GM19025 (cell line): ENCODE results near the gene IL1B.

Experiments used
- ATAC-seq: cut with Tn5 transposase; IDR thresholded peaks from one replicate; pipeline ENCODE4 v1.9.1; 2021; ENCODE audit warnings: mild to moderate bottlenecking, low read depth, moderate library complexity; ENCODE audit not compliant: unreplicated experiment

Gene IL1B

DNA sequence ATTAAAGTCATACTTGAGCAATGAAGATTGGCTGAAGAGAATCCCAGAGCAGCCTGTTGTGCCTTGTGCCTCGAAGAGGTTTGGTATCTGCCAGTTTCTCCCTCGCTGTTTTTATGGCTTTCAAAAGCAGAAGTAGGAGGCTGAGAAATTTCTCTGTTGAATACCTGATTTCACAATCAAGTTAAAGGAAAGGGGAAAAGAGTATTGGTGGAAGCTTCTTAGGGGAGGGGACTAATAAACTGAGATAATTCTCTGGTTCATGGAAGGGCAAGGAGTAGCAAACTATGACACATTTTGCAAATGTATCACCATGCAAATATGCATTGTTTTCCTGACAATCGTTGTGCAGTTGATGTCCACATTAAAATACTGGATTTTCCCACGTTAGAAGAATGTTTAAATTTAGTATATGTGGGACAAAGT is at the start of gene IL1B:
Gene IL1B (minus strand): TSS at position 85 of the 423 bp plus-strand sequence. CDS start 550 bp downstream, outside the sequence.
- ATAC-seq: no peak

DNA sequence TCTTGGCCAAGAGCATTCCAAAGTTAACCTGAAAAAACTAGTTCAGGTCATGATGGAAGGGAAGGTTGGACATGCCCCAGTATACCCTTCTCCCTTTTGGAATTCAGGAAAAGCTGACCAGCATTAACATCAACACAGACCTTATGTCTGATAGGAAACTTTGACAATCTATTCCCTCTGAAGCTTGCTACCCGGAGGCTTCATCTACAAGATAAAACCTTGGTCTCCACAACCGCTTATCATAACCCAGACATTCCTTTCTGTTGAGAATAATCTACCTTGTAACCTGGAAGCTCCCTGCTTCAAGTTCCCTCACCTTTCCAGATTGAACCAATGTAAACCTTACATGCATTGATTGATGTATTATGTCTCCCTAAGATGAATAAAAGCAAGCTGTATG is 49.7 kb upstream of the IL1B start:
- no peak for ATAC-seq

DNA sequence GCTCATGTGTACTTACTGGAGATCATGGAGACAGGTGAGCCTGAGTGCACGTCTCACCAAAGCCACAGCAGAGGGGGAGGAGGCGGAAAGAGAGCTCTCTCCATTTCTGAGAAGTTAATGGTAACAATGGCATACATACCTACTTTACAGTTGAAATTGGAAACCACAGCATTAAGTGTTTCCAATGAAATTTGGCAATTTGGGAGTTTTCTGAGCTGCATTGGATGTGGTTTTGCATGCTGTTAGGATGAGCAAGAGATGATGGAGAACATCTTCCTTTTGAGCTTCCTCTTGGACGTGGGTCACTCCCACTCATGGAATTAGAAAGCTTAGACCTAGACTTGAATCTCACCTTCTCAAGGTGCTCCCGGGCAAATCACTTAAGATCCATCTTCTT is 48.9 kb upstream of the IL1B start:
- no peak for ATAC-seq

DNA sequence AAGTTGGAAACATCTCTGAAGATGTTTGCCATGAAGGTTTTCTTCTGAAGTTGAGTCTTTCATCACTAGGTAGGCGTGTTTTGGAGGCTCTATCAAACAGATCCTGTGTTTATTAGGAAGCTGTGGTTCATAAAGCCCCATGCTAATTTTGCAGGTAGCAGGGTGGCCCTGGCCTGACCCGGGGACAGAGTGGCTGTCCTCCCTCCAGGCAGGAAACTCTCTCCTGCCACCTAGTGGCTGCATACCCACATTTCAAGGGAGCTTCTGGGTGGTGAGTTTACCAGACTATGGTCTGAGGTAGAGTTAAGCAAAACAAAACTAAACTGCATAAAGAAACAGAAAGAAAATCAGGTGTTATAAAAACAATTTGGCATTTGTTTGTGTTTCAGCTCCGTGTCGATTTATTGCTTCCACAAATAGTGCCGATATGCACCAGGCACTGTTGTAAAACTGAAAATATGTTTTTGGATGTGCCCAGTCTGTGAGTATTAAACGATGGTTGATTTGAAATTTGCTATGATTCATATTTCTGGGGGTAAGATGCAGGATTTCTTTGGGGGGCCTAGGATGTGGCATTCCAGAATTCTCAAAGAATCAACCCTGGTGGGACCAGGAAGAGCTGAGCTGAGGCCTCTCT is 48.4 kb upstream of the IL1B start:
- peak; percentile 37 for ATAC-seq

DNA sequence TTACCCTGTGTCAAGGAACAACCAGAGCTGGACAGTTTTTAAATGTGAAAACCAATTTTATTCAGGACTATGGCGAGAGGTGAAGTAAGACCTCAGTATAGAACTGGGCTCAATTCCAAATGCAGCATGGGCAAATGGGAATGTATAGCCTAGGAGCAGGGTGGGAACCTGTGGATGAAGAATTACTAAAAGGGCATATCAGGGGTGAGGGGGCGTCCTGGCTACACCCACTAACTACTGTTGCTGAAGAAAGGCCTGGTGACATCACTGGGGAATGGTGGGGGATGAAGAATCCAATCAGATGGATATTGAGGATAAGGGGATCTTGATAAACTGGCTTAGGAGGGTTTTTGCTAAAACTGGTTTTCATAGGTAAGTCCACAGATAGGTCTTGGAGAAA is 47.1 kb upstream of the IL1B start:
- ATAC-seq: no peak

DNA sequence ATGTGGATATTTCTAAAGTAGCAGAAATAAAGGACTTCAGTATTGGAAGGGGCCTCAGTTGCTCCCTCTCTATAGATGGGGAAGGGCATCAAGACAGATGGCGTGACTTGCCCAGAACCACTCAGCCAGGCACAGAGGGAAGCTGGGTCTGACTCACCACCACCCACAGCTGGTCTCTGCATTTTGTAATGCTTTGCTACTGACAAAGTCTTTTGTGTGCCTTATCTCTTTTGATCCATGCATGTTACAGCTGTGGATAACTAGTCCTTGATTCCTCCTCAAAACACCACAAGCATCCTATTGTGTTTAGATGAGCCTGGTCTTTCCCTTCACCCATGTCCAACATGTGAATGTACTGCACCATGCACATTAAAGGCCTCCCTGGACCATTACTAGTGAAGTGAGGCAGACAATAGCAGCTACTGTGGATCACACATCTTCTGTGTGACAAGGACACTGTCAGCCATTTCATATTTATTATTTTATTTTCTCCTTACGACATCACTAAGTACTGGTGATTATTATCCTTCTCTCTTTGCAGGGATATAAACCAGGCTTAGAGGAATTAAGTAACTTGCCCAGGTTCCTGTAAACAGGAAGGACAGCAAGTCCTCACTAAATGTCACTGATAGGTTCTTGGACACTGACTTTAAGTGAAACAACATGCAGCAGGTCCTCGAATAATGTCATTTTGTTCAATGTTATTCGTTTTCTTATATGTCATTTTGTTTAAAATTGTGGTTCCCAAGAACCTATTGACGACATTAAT is 44.8 kb upstream of the IL1B start:
- ATAC-seq: peak; percentile 74

DNA sequence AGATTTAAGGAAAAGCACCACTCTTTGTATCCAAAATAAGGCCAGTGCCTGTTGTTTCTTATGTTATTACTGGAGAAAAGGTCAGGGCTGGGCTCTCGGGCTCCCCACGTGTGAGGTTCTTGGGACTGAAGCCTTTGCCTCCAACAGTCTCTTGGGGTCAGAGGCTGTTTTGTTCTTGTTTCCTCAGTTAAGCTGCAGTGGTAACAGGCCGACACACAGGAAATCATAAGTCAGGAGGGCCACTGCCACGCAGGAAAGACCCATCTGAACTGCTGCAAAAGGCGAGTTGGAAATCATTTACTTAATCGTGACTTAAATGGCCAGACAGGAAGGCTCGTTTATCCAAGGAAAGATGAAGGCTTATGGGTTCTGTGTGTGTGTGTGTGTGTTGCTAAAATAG is 44.1 kb upstream of the IL1B start:
- peak; percentile 33 for ATAC-seq

DNA sequence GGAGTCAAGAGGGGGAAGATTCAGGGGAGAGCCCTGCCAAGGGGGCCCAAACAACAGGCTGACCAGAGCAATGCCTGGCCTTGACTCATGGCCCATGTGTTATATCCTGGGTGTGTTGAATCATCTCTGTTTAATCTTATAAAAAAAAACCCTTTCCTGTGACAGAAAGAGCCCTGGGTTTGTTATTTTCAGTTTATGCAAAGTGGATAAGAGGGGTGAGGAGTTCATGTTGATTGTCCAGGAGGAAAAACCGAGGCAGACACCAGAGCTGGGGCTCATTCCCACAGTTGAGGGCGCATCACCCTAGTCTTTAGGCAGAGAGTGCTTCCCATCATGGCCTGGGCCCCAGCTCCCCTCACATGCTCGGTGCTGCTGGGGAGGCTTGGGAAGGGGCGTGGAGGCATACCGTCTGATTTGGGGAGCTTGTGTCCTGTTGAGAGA is 43.5 kb upstream of the IL1B start:
- no peak for ATAC-seq

DNA sequence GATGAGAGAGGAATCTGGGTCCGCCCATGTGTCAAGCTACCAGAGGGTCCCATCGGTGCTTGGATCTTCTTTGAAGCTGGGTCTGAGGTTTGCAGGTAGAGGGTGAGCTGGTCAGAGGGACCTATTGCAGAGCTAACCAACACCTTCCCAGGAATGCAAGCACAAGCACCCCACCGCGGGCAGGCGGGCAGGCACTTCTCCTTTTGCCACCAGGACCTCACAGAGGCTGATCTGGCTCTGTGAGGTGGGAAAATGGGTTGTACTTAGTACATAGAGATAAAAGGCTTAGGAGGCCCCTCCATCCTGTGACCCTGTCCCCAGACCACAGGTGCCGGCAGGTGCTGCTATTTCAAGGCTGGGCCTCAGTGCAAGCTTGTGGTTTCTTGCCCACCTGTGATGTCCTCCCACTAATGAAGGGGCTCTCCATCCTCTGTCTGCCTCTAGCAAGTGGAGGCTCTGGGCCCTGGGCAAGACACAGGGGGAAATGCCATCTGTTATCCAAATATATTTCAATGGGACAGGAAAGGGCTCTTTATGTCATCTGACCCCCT is 43.0 kb upstream of the IL1B start:
- no peak for ATAC-seq

DNA sequence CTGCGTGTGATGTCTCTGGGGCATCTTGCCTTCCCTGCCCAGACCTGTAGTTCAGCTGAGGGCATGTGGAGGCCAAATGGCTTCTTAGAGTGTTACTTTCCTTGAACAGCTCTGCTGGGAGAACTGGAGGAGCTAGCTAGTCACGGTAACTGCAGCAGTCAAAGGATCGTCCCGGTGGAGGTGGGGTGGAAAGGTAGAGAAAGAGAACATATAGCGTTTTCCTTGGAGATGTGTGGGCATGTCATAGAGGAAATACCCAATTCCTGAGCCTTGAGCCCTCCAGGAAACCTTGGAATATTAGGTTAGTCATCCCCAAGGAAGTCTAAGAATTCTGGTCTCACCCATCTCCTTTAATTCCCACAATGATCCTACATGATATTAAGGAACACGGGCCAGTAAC is 40.8 kb upstream of the IL1B start:
- no peak for ATAC-seq

DNA sequence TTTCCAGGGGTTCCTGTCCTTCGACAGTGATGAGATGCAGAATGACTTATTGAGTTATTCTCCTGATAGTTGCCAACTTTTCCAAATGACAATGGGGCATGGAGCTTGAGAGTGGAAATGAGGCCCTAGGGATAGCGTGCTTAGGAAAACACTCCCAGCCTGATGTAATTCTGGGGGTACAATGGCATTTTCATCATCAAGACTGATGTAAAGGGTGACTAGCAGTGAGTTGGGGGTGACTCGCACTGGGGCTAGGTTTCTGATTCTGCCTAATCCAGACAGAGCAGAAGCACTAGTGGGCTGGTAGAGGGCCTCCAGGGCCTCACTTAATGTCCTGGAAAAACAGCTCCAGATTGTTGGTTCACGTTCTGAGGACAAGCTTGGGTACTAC is 40.4 kb upstream of the IL1B start:
- no peak for ATAC-seq

DNA sequence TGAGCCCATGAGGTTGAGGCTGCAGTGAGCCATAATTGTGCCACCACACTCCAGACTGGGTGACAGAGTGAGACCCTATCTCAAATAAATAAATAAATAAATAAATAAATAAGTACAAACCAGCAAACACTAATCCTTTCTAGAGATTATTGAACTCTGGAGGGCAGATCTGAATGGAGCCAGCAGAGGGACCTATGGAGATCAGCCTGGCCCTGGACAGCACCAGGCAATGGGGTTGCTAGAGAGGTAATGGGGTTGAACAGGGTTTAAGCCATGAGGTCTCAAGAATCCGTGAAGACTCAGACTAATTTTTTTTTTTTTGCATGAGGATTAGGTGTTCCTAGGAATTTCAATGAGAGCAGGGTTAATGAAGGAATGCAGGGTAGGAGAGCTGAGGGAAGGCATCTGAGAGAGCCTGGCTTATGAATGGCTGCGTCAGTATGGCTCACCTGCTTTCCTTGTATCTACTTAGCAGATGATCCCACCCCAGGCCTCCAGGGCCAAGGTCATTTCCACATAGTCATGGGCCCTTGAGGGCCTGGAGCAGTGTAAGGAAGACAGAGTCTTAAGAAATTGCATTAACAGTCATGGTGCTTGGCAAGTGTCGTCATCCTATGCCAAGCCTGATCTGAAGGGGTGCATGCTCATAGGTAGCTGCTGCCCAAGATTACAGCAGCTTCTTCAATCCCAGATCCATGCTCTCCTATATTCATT is 39.8 kb upstream of the IL1B start:
- no peak for ATAC-seq

DNA sequence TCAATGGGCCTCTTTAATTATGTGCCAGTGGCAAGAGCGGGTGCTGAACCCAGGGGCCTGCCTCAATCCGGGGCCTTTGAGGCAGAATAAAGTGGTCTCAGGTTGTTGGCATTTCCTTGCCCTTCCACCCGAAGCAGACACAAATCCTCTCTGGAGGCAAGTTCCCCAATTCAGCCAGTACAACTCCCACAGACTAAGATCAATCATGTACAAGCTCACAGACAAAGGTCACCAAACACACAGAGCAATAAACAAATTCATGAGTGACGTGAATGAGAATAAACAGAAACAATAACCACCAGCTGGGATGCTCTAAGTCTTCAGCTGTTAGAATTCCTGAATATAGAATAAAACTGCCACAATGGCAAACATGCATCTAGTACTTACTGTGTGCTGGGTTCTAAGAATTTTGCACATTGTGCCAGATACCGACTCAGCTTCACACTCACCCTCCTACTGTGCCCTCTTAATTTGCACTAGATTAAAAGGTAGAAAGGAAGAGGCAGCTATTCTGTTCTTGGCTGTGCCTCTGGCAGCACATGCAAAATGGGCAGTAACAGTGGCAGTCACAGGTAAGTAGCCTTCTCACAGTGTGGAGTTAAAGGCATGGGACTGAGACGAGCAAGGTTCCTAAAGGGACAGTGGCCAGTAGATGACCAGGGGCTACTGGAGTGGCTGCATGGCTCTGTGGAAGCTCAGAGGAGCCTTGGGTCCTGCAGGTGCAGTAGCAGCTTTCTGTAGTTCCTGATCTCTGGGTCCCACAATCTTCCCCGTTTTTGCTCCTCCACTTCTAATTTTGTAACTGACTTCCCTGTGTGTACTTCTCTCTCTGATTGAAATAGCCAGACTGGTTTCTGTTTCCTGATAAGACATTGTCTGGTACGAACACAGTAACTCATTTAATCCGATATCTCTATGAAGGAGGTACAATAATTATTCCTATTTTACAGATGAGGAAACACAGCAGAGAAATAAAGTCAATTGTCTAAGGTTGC is 34.6 kb upstream of the IL1B start:
- no peak for ATAC-seq

DNA sequence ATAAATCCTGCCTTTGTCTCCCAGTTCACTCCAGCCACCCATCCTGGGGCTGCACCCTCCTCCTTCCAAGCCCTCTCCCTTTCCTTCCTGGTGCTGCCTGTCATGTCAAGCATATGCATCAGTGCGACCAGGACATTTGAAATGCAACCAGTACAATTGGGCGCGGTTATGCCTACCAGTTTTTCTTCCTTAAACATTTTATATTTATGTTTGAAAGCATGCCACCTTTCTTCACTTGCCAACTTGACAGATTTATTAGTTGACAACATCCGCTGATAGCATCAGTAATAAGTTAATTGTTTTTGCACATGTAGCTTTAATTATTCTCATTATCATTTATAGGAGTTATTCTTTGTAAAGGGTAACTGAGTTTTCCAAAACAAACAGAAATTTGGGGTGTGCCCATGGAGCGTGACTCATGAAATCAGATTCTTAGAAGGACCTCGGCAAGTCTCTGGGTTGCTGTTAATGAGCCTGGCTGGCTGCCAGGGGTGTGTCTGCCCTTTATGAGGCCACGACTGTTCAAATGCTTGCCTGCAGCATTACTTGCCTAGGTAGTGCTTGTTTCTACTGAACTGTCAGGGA is 32.8 kb upstream of the IL1B start:
- ATAC-seq: no peak

DNA sequence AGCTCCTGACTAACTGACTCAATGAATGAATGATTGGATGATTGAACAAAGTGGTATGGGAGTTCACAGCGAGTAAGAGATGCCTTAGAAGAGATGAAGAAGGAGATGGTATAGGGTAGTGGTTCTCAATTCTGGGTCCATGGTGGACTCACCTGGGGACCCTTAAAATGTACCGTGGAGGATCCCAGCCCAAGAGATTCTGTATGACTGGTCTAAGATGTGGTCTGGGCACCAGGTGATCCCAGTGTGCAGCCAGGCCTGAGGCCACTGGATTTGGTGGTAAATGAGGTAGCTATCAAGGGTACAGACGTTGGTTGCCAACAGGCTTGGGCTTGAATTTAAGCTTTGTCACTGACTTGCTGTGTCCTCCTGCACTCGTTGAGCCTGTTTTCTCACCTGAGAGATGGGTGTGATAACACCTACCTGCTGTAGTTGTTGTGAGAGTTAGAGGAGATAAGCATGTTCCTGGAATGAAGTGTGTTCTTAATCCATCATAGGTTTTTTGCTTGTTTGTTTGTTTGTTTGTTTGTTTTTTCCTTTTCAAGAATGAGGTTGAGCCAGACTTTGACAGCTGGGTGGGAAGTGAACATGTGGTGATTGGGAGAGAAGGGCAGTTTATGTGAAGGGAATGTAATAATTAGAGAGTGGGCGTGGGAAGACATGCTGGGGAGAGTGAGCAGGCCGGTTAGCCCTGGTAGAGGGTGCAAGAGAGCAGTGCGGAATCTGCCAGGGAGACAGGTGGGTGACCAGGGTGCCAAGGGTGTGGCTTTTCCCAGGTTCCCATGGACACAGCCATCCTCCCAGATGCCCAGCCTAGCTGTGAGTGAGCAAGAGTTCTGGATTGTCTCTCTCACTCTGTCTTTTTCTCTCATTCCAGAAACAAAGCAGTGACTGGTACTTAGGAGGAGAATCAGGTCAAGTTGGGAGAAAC is 31.4 kb upstream of the IL1B start:
- no peak for ATAC-seq

DNA sequence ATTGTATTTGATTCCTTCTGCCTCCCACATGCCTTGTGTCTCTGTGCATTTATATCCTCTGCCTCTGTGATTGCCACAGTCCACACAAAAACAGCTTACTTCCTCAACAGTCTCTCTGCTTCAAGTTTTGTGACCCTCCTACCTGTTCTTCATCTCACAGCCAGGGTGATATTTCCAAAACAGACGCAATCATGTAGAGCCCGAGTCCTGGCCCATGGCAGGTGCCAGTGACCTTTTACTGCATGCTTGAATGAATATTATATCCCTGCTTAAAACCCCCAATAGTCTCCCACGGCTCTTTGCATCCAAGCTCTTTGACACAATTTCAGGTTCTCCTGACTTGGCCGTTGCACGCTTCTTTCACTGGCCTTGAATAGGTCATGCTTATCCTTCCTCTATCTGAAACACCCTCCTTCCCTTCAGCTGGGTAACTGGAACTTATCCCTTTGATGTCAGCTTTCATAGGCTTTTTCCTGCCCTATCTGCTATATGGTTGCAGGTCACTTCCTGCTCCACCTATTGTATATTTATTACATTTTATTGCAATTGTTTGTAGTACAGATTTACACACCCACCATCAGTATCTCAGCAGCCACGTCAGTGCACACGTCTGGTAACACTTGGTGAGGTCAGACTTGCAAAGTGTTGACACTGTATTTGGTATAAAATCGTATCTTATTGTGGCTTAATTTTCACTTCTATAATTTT is 29.7 kb upstream of the IL1B start:
- ATAC-seq: no peak

DNA sequence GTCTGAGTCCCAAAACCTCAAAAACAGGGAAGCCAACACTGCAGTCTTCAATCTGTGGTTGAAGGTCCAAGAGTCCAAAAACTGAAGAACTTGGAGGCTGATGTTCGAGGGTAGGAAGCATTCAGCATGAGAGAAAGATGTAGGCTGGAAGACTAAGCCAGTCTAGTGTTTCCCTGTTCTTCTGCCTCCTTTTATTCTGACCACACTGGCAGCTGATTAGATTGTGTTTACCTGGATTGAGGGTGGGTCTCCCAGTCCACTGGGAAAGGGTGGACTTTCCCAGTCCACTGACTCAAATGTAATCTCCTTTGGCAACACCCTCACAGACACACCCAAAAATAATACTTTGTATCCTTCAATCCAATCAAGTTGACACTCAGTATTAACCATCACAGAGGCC is 27.5 kb upstream of the IL1B start:
- ATAC-seq: no peak
